Stimulated activated CD4-positive, alpha-beta T cell treated with anti-CD3 and anti-CD28 coated beads, Interleukin-4, amount 100 ng/mL, for 4 hours (primary cell): ENCODE measurements around the gene AGAP9.
"Not testable (repeated sequence)": the region's sequence is repeated elsewhere in the genome, so short reads cannot be mapped to it uniquely, and the experiment has no call there.

ENCODE experiments used
- DNase-seq, 2 experiments: peaks; one replicate each; pipeline ENCODE4 v3.0.0-alpha.2; 2020

Gene AGAP9

DNA sequence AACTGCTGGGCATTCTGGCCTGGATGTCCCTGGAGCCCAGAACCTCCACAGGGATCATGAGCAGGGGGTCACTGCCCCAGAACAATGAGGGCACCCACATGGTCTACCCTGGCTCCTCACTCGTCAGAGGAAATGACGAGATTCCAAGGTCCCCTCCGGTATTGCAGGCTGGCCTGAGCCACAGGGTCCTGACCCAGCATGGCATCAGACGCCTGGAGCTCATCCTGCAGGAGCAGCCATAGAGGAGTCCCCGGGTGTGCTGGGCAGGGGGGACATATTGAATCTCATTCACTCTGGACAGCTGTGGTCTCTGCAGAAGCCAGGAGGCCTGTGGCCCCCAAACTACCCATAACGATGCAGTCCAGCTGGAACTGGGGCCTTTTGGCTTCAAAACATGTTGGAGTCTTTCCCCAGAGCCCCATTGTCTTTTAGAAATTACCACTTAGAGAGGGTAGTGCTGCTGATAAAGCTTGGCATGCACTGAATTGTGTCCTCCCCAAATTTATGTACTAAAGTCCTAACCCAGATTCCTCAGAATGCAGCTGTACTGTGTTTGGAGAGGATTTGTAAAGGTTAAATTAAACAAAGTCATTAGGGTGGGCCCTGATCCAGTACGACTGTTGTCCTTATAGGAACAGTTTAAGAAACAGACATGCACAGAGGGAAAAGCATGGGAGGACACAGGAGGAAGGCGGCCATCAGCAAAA, 67.2 kb downstream of the AGAP9 start:
- no peak for DNase-seq

DNA sequence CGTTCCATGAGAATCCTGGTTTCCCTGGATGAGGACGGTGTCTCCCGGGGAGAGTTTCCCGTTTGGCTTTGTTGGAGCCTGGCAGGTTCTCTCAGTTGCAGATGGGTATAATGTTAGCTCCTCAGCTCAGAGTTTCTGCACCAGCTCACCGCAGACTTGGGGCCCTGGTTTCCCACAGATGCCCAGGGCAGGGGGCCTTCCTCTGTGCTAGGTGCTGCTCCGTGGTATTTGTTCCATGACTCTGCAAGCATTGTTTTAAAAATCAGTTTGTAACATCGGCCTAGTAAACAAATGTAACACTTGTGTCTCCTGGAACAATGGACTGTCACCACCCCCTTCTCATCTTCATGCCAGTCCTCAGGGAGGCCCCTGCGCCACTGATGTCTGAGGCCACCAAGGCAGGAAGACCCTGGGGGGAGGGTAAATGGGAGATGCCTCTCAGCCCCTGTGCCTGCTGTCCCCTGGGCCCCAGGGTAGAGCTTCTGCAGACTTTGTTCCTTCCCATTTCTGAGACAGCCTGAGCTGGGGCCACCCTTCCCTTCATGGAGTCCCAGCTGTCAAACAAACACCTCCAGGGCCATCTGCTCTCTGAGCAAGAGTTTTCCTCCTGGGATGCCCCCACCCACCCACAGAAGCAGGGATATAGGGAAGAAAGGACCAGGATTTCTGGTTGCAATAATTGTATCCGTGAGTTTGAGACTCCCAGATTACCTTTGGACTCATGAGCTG, 67.9 kb downstream of the AGAP9 start:
- DNase-seq: not testable (repeated sequence)

DNA sequence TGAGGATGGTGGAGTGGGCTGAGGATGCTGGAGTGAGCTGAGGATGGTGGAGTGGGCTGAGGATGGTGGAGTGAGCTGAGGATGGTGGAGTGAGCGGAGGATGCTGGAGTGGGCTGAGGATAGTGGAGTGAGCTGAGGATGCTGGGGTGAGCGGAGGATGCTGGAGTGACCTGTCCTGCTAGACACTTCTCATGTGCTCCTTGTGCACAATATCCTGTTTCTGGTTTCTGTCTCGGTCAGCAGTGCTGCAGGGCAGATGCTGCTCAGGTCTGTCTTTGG, 68.7 kb downstream of the AGAP9 start:
- DNase-seq: no peak

DNA sequence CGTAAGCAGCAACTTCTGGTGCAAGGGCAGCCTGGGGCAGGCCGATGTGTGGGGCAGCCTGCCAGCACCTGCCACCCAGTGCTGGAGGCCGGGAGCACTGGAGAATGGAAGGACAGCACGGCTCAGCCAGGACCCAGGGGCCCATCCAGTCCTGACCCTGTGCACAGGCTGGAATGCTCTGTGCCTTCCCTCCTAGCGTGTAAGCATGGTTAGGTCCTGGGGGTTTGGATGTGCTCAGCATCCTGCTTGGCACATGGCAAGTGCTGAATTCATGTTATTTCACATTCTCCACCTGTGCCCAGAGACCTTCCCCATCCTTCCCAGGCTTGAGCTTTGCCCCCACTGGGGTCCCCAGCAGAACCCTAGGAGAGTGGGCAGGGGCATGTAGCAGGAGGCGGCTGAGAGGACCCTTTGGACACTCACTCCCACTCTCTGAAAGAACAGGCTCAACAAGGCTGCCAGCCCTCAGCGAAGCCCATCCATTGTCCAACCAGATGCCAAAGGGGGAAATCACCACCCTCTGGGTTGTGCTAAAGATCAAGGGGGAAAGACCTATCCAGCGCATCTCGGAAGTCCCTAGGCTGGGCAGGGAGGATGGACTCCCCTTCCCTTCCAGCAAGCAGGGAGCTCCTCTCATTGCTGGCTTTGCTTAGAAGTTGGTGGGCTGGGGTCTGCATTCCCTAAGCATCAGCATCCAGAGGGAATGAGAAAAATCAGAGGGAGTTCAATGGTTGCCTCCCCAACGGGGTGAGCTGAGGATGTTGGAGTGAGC, 69.2 kb downstream of the AGAP9 start:
- DNase-seq: no peak

- DNase-seq: no peak
Measured at GRCh38 chr10:47453141-47454007, 70.1 kb downstream of the AGAP9 start.

GRCh38 chr10:47452495-47453140, 70.8 kb downstream of the AGAP9 start:
- no peak for DNase-seq

- DNase-seq: no peak
Measured at GRCh38 chr10:47451998-47452494, 71.4 kb downstream of the AGAP9 start.
